Lower lobe of right lung (tissue), 2 donors: ENCODE measurements around the gene CAMK2G. TPM values are rescaled to one million over a fixed set of nuclear protein-coding genes. Genes with fewer than 3 reads are reported as not detected.

Experiments used
- ATAC-seq, 2 donors: fragments of 200-7000 bp; cut with Tn5 transposase; one replicate each; pipeline ENCODE4 v1.9.1; 2020 to 2022; ENCODE audit warnings: mild to moderate bottlenecking in 2 of 2, moderate library complexity in 2 of 2
- DNase-seq: peaks from one replicate; pipeline ENCODE4 v3.0.0-alpha.2; 2020
- H3K27ac ChIP-seq: fragments of 200-600 bp; one replicate; pipeline ENCODE4 v1.8.0; 2022
- H3K27me3 ChIP-seq: fragments of 200-600 bp; one replicate; pipeline ENCODE4 v1.8.0; 2022; ENCODE audit warnings: low read depth
- H3K36me3 ChIP-seq: fragments of 200-600 bp; one replicate; pipeline ENCODE4 v1.8.0; 2022; ENCODE audit warnings: mild to moderate bottlenecking
- H3K4me1 ChIP-seq: fragments of 200-600 bp; one replicate; pipeline ENCODE4 v1.8.0; 2022
- H3K4me3 ChIP-seq: fragments of 200-600 bp; one replicate; pipeline ENCODE4 v1.8.0; 2022; ENCODE audit warnings: mild to moderate bottlenecking
- H3K9me3 ChIP-seq: fragments of 200-600 bp; one replicate; pipeline ENCODE4 v1.8.0; 2022
- intact Hi-C: fragments of 100-400 bp; cut with DNase I; formaldehyde crosslinking; loops from one replicate; pipeline ENCODE4 v1.11.0; 2022
- total RNA-seq: library from RNA; stranded (reverse); fragmentation: NEBNext Ultra II Directional; extraction: Animal tissue kit (Norgen Biotek cat#: 25700); gene quantifications from one replicate; pipeline ENCODE4 v1.2.1, GENCODE V29; 2021
- TF ChIP-seq, protein P1 (sequence below): fragments of 200-600 bp; IDR thresholded peaks from one replicate; pipeline ENCODE4 v1.8.0; 2022; ENCODE audit warnings: antibody characterized with exemption, mild to moderate bottlenecking
- donor health status: DM: no; HTN: yes; CAD: no; lungs with severe emphysema.

The CAMK2G gene
- total RNA-seq, 1 donor from 2014 or later = 38.4 TPM

DNA sequence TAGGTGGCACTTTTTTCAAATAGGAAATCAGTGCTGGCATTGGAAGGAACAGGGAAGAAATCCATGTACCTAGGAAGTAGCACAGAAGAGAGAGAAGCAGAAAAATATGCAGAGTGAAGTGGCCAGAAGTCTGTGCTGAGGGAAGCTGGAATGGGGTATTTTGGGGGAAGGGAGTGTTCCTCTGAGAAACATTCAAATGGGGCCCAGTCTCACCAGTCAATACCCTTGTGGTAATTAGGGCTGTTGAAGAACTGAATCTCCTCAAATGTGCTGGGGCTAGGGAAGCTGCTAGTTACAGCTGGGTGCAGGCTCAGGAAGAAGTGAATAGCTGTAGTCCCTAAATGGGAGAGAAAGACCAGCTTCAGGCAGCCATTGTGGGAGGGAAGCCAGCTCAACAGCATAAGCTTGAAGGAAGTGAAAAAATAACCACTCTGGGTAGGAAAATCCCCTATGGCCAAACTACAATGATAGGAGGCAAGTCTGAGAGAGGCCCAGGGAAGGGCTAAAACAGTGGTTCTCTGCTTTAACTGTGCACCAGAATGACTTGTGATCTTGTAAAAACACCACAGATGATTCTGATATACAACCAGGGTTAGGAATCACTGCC, 70.6 kb downstream of the CAMK2G start:
- no peaks in the 10 kb centered on the region for H3K9me3 ChIP-seq
- H3K27me3 ChIP-seq = no peaks in the 10 kb centered on the region
- H3K27ac ChIP-seq = no peak overlapping the region
- H3K36me3 ChIP-seq = peaks cover 98% of the 10 kb centered on the region
- intact Hi-C loops = no loop called here
- H3K4me3 ChIP-seq = no peak overlapping the region
- ATAC-seq (no peak), DNase-seq (no peak)
- TF ChIP-seq, protein P1, sequence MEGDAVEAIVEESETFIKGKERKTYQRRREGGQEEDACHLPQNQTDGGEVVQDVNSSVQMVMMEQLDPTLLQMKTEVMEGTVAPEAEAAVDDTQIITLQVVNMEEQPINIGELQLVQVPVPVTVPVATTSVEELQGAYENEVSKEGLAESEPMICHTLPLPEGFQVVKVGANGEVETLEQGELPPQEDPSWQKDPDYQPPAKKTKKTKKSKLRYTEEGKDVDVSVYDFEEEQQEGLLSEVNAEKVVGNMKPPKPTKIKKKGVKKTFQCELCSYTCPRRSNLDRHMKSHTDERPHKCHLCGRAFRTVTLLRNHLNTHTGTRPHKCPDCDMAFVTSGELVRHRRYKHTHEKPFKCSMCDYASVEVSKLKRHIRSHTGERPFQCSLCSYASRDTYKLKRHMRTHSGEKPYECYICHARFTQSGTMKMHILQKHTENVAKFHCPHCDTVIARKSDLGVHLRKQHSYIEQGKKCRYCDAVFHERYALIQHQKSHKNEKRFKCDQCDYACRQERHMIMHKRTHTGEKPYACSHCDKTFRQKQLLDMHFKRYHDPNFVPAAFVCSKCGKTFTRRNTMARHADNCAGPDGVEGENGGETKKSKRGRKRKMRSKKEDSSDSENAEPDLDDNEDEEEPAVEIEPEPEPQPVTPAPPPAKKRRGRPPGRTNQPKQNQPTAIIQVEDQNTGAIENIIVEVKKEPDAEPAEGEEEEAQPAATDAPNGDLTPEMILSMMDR = no peak
- peaks cover 7% of the 10 kb centered on the region for H3K4me1 ChIP-seq

DNA sequence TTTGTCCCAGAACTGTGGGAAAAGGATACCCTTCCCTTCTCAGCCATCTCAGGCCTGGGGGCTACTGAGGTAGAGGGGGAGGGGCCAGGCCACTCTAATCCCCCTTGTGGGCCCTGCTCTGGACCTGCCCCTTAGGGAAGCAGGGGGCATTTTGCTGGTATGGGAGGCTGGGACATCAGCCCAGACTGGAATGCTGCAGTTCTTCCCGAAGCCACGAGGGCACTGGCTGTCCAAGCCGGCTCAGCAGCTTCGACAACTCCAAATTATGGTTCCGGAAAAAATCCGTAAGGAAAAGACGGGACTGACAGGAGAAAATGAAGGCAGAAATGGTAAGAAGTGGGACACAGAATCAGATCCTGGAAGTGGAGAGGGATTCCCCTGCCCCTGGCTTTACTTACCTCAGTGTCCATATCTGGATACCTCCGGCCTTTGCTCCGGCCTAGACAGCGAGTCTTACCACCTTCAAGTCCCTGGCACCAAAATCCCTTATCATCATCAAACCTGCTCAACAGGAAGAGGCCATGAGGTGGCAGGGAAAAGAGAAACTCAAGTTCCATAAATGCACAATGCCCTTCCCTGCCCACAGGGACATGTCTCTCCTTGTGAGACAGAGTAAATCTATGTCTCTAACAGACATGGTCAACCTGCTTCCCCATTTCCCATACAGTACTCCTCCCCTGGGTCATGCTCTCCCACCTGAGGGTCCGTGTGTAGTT, 71.9 kb downstream of the CAMK2G start:
- DNase-seq (no peak), ATAC-seq (no peak)
- TF ChIP-seq, protein P1 = no peak
- Histone ChIP-seq H3K4me3 (no peak overlapping the region), H3K9me3 (no peaks in the 10 kb centered on the region), H3K36me3 (peaks cover 98% of the 10 kb centered on the region), H3K27ac (no peak overlapping the region), H3K4me1 (peaks cover 7% of the 10 kb centered on the region), H3K27me3 (no peaks in the 10 kb centered on the region)
- intact Hi-C loops = no loop called here

DNA sequence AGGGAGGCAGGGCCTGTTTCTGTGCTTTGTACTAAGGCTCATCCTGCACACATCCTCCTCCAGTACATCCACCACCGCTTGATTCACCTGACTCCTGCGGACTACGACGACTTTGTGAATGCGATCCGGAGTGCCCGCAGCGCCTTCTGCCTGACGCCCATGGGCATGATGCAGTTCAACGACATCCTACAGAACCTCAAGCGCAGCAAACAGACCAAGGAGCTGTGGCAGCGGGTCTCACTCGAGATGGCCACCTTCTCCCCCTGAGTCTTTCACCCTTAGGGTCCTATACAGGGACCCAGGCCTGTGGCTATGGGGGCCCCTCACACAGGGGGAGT, 73.1 kb downstream of the CAMK2G start:
- TF ChIP-seq, protein P1 = no peak
- no peak for DNase-seq
- Histone ChIP-seq H3K36me3 (peaks cover 98% of the 10 kb centered on the region), H3K27me3 (no peaks in the 10 kb centered on the region), H3K4me1 (no peaks in the 10 kb centered on the region), H3K4me3 (no peak overlapping the region), H3K27ac (no peak overlapping the region), H3K9me3 (no peaks in the 10 kb centered on the region)
- intact Hi-C loops = no loop called here
- no peak for ATAC-seq

DNA sequence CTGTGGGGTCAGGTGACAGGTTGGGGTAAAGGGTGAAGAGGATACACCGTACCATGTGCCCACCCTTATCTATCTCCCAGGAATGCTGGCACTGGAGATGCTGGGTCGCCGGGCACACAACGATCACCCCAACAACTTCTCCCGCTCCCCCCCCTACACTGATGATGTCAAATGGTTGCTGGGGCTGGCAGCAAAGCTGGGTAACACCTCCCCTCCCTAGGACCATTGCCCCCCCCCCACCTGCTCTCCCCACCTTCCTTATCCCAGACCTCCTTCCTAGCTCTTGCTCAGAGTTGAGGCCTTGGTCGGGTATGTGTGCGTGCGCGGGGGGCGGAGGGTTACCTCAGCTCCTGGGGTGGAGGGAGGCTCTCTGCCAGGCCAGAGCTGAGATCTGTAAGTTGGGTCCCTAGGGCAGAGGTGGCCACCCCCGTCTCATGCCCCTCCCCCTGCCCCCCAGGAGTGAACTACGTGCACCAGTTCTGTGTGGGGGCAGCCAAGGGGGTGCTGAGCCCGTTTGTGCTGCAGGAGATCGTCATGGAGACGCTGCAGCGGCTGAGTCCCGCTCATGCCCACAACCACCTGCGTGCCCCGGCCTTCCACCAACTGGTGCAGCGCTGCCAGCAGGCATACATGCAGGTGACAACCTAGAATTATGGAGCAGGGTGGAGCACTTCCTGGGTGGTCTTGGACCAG, 73.6 kb downstream of the CAMK2G start:
- DNase-seq = no peak
- TF ChIP-seq, protein P1 = no peak

DNA sequence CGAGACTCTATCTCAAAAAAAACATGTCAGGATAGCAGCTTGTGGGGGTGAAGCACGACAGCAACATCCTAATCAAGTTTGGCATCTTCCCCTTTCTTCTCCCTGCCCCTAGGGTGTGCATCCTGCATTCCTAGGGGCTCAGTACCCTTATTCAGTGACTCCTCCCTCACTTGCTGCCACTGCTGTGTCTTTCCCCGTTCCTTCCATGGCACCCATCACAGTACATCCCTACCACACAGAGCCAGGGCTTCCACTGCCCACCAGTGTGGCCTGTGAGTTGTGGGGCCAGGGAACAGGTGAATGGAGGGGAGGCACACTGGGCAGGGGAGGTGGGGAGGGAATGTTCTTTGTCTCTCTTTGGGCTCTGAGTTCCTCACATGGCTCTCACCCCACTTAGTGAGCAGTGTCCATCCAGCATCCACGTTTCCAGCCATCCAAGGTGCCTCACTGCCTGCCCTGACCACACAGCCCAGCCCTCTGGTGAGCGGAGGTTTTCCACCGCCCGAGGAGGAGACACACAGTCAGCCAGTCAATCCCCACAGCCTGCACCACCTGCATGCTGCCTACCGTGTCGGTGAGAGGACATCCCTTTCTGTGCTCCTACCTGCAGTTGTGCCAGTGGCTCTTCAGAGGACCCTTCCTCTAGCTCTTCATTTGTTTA, 74.3 kb downstream of the CAMK2G start:
- no peaks in the 10 kb centered on the region for H3K27me3 ChIP-seq
- no peak for DNase-seq
- no peak overlapping the region for H3K4me3 ChIP-seq
- no peak overlapping the region for H3K27ac ChIP-seq
- H3K4me1 ChIP-seq = no peaks in the 10 kb centered on the region
- TF ChIP-seq, protein P1 = no peak
- intact Hi-C loops = no loop called here
- H3K9me3 ChIP-seq = no peaks in the 10 kb centered on the region
- peaks cover 98% of the 10 kb centered on the region for H3K36me3 ChIP-seq
- no peak for ATAC-seq

More for the DNA sequence above, 73.6 kb downstream of the CAMK2G start:
- H3K36me3 ChIP-seq = peaks cover 98% of the 10 kb centered on the region
- H3K27me3 ChIP-seq = no peaks in the 10 kb centered on the region
- ATAC-seq = no peak
- intact Hi-C loops = no loop called here
- no peak overlapping the region for H3K4me3 ChIP-seq
- no peaks in the 10 kb centered on the region for H3K4me1 ChIP-seq
- no peak overlapping the region for H3K27ac ChIP-seq
- H3K9me3 ChIP-seq = no peaks in the 10 kb centered on the region
